ENCODE results near the gene INF2. TPM values are rescaled to one million over a fixed set of nuclear protein-coding genes. Genes with fewer than 3 reads are reported as not detected.
"Not testable (repeated sequence)": the region's sequence is repeated elsewhere in the genome, so short reads cannot be mapped to it uniquely, and the experiment has no call there.

Gene INF2
- total RNA-seq, 1 experiment from 2014 or later: 58.3 TPM

DNA sequence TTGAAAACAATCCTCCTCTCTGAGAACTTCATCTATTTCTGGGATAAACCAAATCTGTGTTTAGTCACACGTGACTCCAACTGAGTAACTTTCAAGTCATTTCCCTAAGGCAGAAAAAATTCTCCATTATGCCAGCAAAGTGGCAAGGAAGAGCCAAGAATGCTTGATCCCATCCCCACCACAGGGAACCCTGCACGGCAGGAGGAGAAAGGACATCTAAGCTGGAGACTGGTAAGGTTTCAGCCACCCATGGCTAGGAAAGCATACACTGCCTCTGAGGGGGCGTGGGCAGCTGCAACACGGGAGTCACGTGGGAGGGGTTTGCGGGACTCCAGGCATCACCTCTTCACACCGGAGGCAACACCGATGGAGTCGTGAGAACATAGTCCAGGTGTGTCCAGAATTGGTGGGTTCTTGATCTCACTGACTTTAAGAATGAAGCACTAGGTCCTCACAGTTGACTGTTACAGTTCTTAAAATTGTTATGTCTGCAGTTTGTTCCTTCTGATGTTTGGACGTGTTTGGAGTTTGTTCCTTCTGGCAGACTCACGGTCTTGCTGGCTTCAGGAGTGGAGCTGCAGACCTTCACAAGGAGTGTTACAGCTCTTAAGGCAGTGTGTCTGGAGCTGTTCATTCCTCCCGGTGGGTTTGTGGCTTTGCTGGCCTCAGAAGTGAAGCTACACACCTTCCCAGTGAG, 60.8 kb downstream of the INF2 start:
- Histone ChIP-seq H2AK5ac (ENCODE audit: insufficient read length, low read length) (no peak overlapping the region), H3K4me2 (ENCODE audit: insufficient read depth, insufficient read length, low read length) (no peak overlapping the region), H3K27me3 (ENCODE audit: insufficient read depth, low read length) (no peaks in the 10 kb centered on the region), H2BK12ac (ENCODE audit: insufficient read length, low read depth, low read length) (no peak overlapping the region), H2BK5ac (ENCODE audit: insufficient read length, low read length) (no peak overlapping the region), H3K9me3 (ENCODE audit: control insufficient read depth, low read depth, low read length) (peaks cover 6% of the 10 kb centered on the region), H4K8ac (replicated peaks; ENCODE audit: insufficient read length, low read depth, low read length) (no peak overlapping the region), H3K79me2 (ENCODE audit: insufficient read depth, low read length) (peaks cover 15% of the 10 kb centered on the region; the same call in 1 of the 2 replicates), H4K91ac (ENCODE audit: insufficient read length, low read depth, low read length) (no peak overlapping the region), H3K4ac (ENCODE audit: low read depth, low read length) (no peak overlapping the region), H2AFZ (ENCODE audit: low read length) (no peak overlapping the region), H3K4me1 (ENCODE audit: insufficient read depth, low read length) (no peaks in the 10 kb centered on the region; the same call in 1 of the 2 replicates), H2BK15ac (ENCODE audit: low read depth, low read length) (no peak overlapping the region), H3T11ph (ENCODE audit: low read length) (no peak overlapping the region), H3K14ac (ENCODE audit: insufficient read depth, low read length) (no peak overlapping the region), H3K23me2 (ENCODE audit: insufficient read length, low read depth, low read length, poor library complexity, severe bottlenecking) (peaks cover 12% of the 10 kb centered on the region), H3K56ac (ENCODE audit: insufficient read length, low read depth, low read length) (no peak overlapping the region), H2BK20ac (ENCODE audit: low read depth, low read length, poor library complexity, severe bottlenecking) (no peak overlapping the region), H2BK120ac (ENCODE audit: low read depth, low read length, poor library complexity, severe bottlenecking) (no peak overlapping the region), H3K18ac (ENCODE audit: insufficient read length, low read depth, low read length) (no peak overlapping the region), H3K79me1 (ENCODE audit: insufficient read depth, low read depth, low read length, poor library complexity, severe bottlenecking) (no peaks in the 10 kb centered on the region), H3K9ac (ENCODE audit: extremely low read depth, insufficient read length, low read length) (no peak overlapping the region), H3K23ac (ENCODE audit: insufficient read length, low read depth, low read length) (no peak overlapping the region), H4K5ac (ENCODE audit: insufficient read length, low read depth, low read length) (no peak overlapping the region), H4K20me1 (ENCODE audit: control insufficient read depth, insufficient read depth, insufficient read length) (no peaks in the 10 kb centered on the region), H3K27ac (ENCODE audit: insufficient read length, low read depth, low read length) (no peak overlapping the region)
- no CpG with 5 or more reads among the region's 12 CpGs for WGBS (ENCODE audit: extremely low coverage, insufficient read length, low lambda C conversion rate)
- TF ChIP-seq, protein P1, sequence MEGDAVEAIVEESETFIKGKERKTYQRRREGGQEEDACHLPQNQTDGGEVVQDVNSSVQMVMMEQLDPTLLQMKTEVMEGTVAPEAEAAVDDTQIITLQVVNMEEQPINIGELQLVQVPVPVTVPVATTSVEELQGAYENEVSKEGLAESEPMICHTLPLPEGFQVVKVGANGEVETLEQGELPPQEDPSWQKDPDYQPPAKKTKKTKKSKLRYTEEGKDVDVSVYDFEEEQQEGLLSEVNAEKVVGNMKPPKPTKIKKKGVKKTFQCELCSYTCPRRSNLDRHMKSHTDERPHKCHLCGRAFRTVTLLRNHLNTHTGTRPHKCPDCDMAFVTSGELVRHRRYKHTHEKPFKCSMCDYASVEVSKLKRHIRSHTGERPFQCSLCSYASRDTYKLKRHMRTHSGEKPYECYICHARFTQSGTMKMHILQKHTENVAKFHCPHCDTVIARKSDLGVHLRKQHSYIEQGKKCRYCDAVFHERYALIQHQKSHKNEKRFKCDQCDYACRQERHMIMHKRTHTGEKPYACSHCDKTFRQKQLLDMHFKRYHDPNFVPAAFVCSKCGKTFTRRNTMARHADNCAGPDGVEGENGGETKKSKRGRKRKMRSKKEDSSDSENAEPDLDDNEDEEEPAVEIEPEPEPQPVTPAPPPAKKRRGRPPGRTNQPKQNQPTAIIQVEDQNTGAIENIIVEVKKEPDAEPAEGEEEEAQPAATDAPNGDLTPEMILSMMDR (conservative IDR thresholded peaks at IDR 0.05): no peak
- Mint-ChIP-seq H3K9me3 (peaks cover 13 to 19% of the 10 kb centered on the region in 2 experiments), H3K27me3 (ENCODE audit: low read depth) (peaks cover 7% of the 10 kb centered on the region), H3K4me1 (peaks cover 18 to 19% of the 10 kb centered on the region in 2 experiments), H3K27ac (no peak overlapping the region), H3K4me3 (no peak overlapping the region), H3K36me3 (ENCODE audit: insufficient read depth in 1 of 3, low read depth in 3 of 3) (peaks cover 4 to 31% (median 14%) of the 10 kb centered on the region in 3 experiments; a peak in 6 of 7 replicates)
- no peak for DNase-seq

DNA sequence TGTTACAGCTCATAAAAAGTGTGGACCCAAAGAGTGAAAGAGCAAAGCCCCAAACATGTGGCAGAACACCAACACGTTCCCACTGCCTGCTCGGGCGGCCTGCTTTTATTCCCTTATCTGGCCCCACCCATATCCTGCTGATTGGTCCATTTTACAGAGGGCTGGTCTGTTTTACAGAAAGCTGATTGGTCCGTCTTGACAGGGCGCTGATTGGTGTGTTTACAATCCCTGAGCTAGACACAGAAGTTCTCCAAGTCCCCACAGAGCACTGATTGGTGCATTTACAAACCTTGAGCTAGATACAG, 61.3 kb downstream of the INF2 start:
- peaks cover 6 to 31% (median 19%) of the 10 kb centered on the region in 3 experiments; a peak in 6 of 7 replicates for H3K36me3 Mint-ChIP-seq (ENCODE audit: insufficient read depth in 1 of 3, low read depth in 3 of 3)
- not testable (repeated sequence) for H3K27ac ChIP-seq (ENCODE audit: insufficient read length, low read depth, low read length); H4K8ac ChIP-seq (replicated peaks; ENCODE audit: insufficient read length, low read depth, low read length); H3K27me3 ChIP-seq (ENCODE audit: insufficient read depth, low read length); H2BK20ac ChIP-seq (ENCODE audit: low read depth, low read length, poor library complexity, severe bottlenecking); H4K5ac ChIP-seq (ENCODE audit: insufficient read length, low read depth, low read length); H3K56ac ChIP-seq (ENCODE audit: insufficient read length, low read depth, low read length); H2AFZ ChIP-seq (ENCODE audit: low read length); H3K27me3 Mint-ChIP-seq (ENCODE audit: low read depth); H4K91ac ChIP-seq (ENCODE audit: insufficient read length, low read depth, low read length); H3K9ac ChIP-seq (ENCODE audit: extremely low read depth, insufficient read length, low read length); H3K23ac ChIP-seq (ENCODE audit: insufficient read length, low read depth, low read length); H3K4me2 ChIP-seq (ENCODE audit: insufficient read depth, insufficient read length, low read length); H2BK120ac ChIP-seq (ENCODE audit: low read depth, low read length, poor library complexity, severe bottlenecking); H2BK15ac ChIP-seq (ENCODE audit: low read depth, low read length); H2AK5ac ChIP-seq (ENCODE audit: insufficient read length, low read length); H2BK5ac ChIP-seq (ENCODE audit: insufficient read length, low read length); H3K4me1 ChIP-seq (ENCODE audit: insufficient read depth, low read length); H2BK12ac ChIP-seq (ENCODE audit: insufficient read length, low read depth, low read length); H3K4me3 Mint-ChIP-seq; DNase-seq; H3K9me3 ChIP-seq (ENCODE audit: control insufficient read depth, low read depth, low read length); H3K14ac ChIP-seq (ENCODE audit: insufficient read depth, low read length); H3K4ac ChIP-seq (ENCODE audit: low read depth, low read length); H3T11ph ChIP-seq (ENCODE audit: low read length); H4K20me1 ChIP-seq (ENCODE audit: control insufficient read depth, insufficient read depth, insufficient read length); H3K79me1 ChIP-seq (ENCODE audit: insufficient read depth, low read depth, low read length, poor library complexity, severe bottlenecking); H3K18ac ChIP-seq (ENCODE audit: insufficient read length, low read depth, low read length); H3K27ac Mint-ChIP-seq
- peaks cover 16% of the 10 kb centered on the region; the same call in 1 of the 2 replicates for H3K79me2 ChIP-seq (ENCODE audit: insufficient read depth, low read length)
- peaks cover 18 to 19% of the 10 kb centered on the region in 2 experiments for H3K4me1 Mint-ChIP-seq
- no CpG with 5 or more reads among the region's 5 CpGs for WGBS (ENCODE audit: extremely low coverage, insufficient read length, low lambda C conversion rate)
- peaks cover 13 to 19% of the 10 kb centered on the region in 2 experiments for H3K9me3 Mint-ChIP-seq
- peaks cover 12% of the 10 kb centered on the region for H3K23me2 ChIP-seq (ENCODE audit: insufficient read length, low read depth, low read length, poor library complexity, severe bottlenecking)

Data from H9 (cell line).